HepG2 (cell line): ENCODE data around the gene TM4SF20. TPM values are rescaled to one million over a fixed set of nuclear protein-coding genes. Genes with fewer than 3 reads are reported as not detected.

Source experiments
- ATAC-seq: fragments of 200-7000 bp; cut with Tn5 transposase; 3 replicates; pipeline ENCODE4 v1.9.1; 2020; ENCODE audit warnings: mild to moderate bottlenecking, moderate library complexity
- BruUV-seq: library from RNA; stranded (reverse); fragments of 400-500 nt; replicated peaks from 2 replicates; lab custom pipeline; 2021; lab: Mats Ljungman, UMichigan
- CTCF ChIA-PET: fragments of 300-600 bp; formaldehyde crosslinking; extraction: SDS; loops from one replicate; lab custom pipeline; 2021; ENCODE audit warnings: low total read pairs, inconsistent platforms, low intra/inter-chr PET ratio; lab: Yijun Ruan, JAX
- POLR2A ChIA-PET: fragments of 350-600 bp; sonication (Branson Sonifier 250); formaldehyde crosslinking; loops from one replicate; lab custom pipeline; 2020; ENCODE audit warnings: antibody characterized with exemption, inconsistent platforms; lab: Yijun Ruan, JAX
- DNase-seq: peaks from one replicate; pipeline ENCODE4 v3.0.0-alpha.2; 2015; ENCODE audit warnings: low spot score
- FAIRE-seq: peaks from 3 replicates; lab custom pipeline; 2011; peaks lifted over from hg19 to GRCh38; lab: Jason Lieb, UNC
- H2AFZ ChIP-seq: one replicate; pipeline ENCODE4 v1.6.1; 2011; ENCODE audit warnings: low read length, inconsistent platforms
- H3K27ac ChIP-seq: fragments of 300-600 bp; 3 replicates; pipeline ENCODE4 v1.8.0; 2011; ENCODE audit warnings: mixed run types, mild to moderate bottlenecking, mixed read lengths, low read length, inconsistent platforms; ENCODE audit not compliant: insufficient read depth; ENCODE audit errors: extremely low read length
- H3K27me3 ChIP-seq, 2 experiments: fragments of 200-600 bp in 1 of 2; 2 replicates in 1 of 2; 3 replicates in 1 of 2; pipeline versions ENCODE4 v1.6.0 to v1.8.0; 2011; ENCODE audit warnings: low read length in 2 of 2, mild to moderate bottlenecking in 2 of 2, moderate library complexity in 2 of 2, inconsistent platforms in 1 of 2; ENCODE audit not compliant: insufficient read depth in 2 of 2, control insufficient read depth in 1 of 2
- H3K36me3 ChIP-seq, 2 experiments: fragments of 200-600 bp in 1 of 2; replicated peaks in 1 of 2; 2 replicates in 1 of 2; 3 replicates in 1 of 2; pipeline versions ENCODE4 v1.5.1 to v1.8.0; 2011; ENCODE audit warnings: low read length in 2 of 2, inconsistent platforms in 1 of 2; ENCODE audit not compliant: insufficient read depth in 2 of 2, control insufficient read depth in 1 of 2
- H3K4me1 ChIP-seq: 2 replicates; pipeline ENCODE4 v1.5.1; 2012; ENCODE audit warnings: low read length, inconsistent platforms; ENCODE audit not compliant: insufficient read depth
- H3K4me2 ChIP-seq: 2 replicates; pipeline ENCODE4 v1.6.0; 2011; ENCODE audit warnings: low read depth, low read length, inconsistent platforms
- H3K4me3 ChIP-seq, 3 experiments: fragments of 200-600 bp in 1 of 3; sonication (generic), shearing (Covaris generic) in 1 of 3; replicated peaks in 1 of 3; 2 replicates each; pipeline ENCODE4 v1.5.1; 2011 to 2016; ENCODE audit warnings: low read length in 3 of 3, inconsistent platforms in 2 of 3, low read depth in 2 of 3, mild to moderate bottlenecking in 2 of 3, control low read depth in 1 of 3, mixed read lengths in 1 of 3; ENCODE audit not compliant: insufficient read depth in 1 of 3
- H3K79me2 ChIP-seq: one replicate; pipeline ENCODE4 v1.6.1; 2011; ENCODE audit warnings: low read length, inconsistent platforms; ENCODE audit not compliant: insufficient read depth
- H3K9ac ChIP-seq: 2 replicates; pipeline ENCODE4 v1.6.0; 2011; ENCODE audit warnings: mild to moderate bottlenecking, low read depth, low read length, inconsistent platforms; ENCODE audit not compliant: insufficient read depth
- H3K9me3 ChIP-seq: 2 replicates; pipeline ENCODE4 v1.5.1; 2012; ENCODE audit warnings: mild to moderate bottlenecking, low read length
- H4K20me1 ChIP-seq: 2 replicates; pipeline ENCODE4 v1.6.0; 2011; ENCODE audit warnings: inconsistent platforms, mild to moderate bottlenecking, low read length, moderate library complexity; ENCODE audit not compliant: insufficient read depth
- GZF1 ChIP-seq: sonication (generic); formaldehyde crosslinking; IDR thresholded peaks from 2 replicates; pipeline ENCODE4 v1.5.1; 2020; ENCODE audit warnings: mild to moderate bottlenecking, missing genetic modification reagents
- JDP2 ChIP-seq: sonication (generic); formaldehyde crosslinking; IDR thresholded peaks from 2 replicates; pipeline ENCODE4 v1.8.1; 2022; ENCODE audit warnings: missing genetic modification reagents, borderline replicate concordance
- MEIS2 ChIP-seq: sonication (generic); formaldehyde crosslinking; IDR thresholded peaks from 2 replicates; pipeline ENCODE4 v1.9.0; 2021; ENCODE audit warnings: mild to moderate bottlenecking, missing genetic modification reagents
- SP5 ChIP-seq: IDR thresholded peaks from 2 replicates; pipeline ENCODE4 v1.6.1; 2016; ENCODE audit warnings: low read depth, borderline replicate concordance
- ZNF274 ChIP-seq: sonication (generic); formaldehyde crosslinking; IDR thresholded peaks from 2 replicates; pipeline ENCODE4 v1.5.1; 2020; ENCODE audit warnings: mild to moderate bottlenecking, missing genetic modification reagents
- ZZZ3 ChIP-seq: sonication (generic); formaldehyde crosslinking; IDR thresholded peaks from 2 replicates; pipeline ENCODE4 v1.4.0; 2020; ENCODE audit warnings: missing genetic modification reagents, mild to moderate bottlenecking, borderline replicate concordance
- WGBS: methylation state at CpG from one replicate; pipeline ENCODE4 v1.1.6; 2017; ENCODE audit warnings: low lambda C conversion rate; 5-methylcytosine and 5-hydroxymethylcytosine counted together
- in situ Hi-C: cut with HindIII; loops from 2 replicates; pipeline ENCODE4 v1.10.0; 2017; ENCODE audit warnings: low pct_unique_long_range_greater_than_20kb; ENCODE audit not compliant: extremely low pct_ligation_motif_present
- intact Hi-C: fragments of 100-400 bp; cut with micrococcal nuclease; formaldehyde crosslinking; loops from one replicate; pipeline ENCODE4 v1.10.0; 2022; ENCODE audit not compliant: unreplicated experiment
- polyA plus RNA-seq, 8 experiments: library from polyadenylated mRNA; depleted of rRNA in 3 of 8; stranded (reverse) in 7 of 8; unstranded in 1 of 8; fragments of >200 nt; fragmentation: Illumina TruSeq in 4 of 8; extraction: Trizol in 4 of 8; gene quantifications; 2 replicates each; pipeline versions ENCODE4 v1.2.1 to v1.2.3, GENCODE V29; 2011 to 2016; ENCODE audit warnings: low read depth in 4 of 8, missing spikeins in 1 of 8, mixed read lengths in 1 of 8; ENCODE audit not compliant: insufficient read depth in 1 of 8
- total RNA-seq, 5 experiments: library from RNA; depleted of rRNA; stranded (reverse); fragments of >200 nt; fragmentation: Illumina TruSeq; extraction: Trizol; gene quantifications; 2 replicates each; pipeline ENCODE4 v1.2.3, GENCODE V29; 2016; ENCODE audit warnings: low read depth in 1 of 5
- TF ChIP-seq, protein P1 (sequence below): sonication (generic); formaldehyde crosslinking; IDR thresholded peaks from 2 replicates; pipeline ENCODE4 v1.4.0; 2020; ENCODE audit warnings: missing genetic modification reagents
- TF ChIP-seq, protein P2 (sequence below): sonication (generic); formaldehyde crosslinking; IDR thresholded peaks from 2 replicates; pipeline ENCODE4 v1.4.0; 2020; ENCODE audit warnings: mild to moderate bottlenecking, missing genetic modification reagents

The TM4SF20 gene
- total and polyA plus RNA-seq, 2 of the 13 experiments (the other 11 are each of a cell fraction or from before 2014, with no cell fraction given) = not detected

DNA sequence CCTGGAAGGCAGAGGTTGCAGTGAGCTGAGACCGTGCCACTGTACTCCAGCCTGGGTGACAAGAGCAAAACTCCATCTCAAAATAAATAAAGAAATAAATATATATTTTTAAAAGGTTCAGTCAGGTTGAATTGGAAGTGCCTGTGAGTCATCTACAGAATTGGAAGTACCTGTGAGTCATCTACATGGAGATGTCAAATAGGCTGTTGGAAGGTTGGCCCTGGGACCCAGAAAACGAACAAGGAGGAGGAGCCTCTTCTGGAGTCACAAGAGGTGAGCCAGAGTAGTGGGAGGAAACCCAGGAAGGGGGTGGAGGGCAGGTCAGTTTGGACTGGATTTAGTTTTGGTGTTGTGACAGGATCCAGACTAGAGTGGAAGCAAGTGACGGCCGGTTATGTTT lies 23.9 kb upstream of the TM4SF20 start:
- Histone ChIP-seq H3K9ac (no peak overlapping the region), H3K36me3 (no peaks in the 10 kb centered on the region), H2AFZ (no peak overlapping the region), H3K79me2 (no peaks in the 10 kb centered on the region), H3K9me3 (no peaks in the 10 kb centered on the region), H3K4me3 (no peak overlapping the region), H3K4me1 (peaks cover 31% of the 10 kb centered on the region), H3K4me2 (no peak overlapping the region), H3K27ac (no peak overlapping the region), H3K27me3 (peaks cover 0 to 7% of the 10 kb centered on the region in 2 experiments; a peak in 2 of 5 replicates), H4K20me1 (no peaks in the 10 kb centered on the region)
- intact Hi-C loops (no loop called here), in situ Hi-C loops (loop anchor here (5.0 to 10.0 kb wide), 2 partner anchors 252 to 364 kb away; no protein-coding TSS in a partner anchor)
- FAIRE-seq (no peak), DNase-seq (no peak), ATAC-seq (no peak)
- WGBS = 52% methylated on average over 4 of the region's 4 CpGs
- ChIA-PET CTCF (no interaction called here), POLR2A (no interaction called here)
- BruUV-seq = no TSS peak
- TF ChIP-seq GZF1 (CRISPR knock-in tag) = no peak
- TF ChIP-seq, protein P1, sequence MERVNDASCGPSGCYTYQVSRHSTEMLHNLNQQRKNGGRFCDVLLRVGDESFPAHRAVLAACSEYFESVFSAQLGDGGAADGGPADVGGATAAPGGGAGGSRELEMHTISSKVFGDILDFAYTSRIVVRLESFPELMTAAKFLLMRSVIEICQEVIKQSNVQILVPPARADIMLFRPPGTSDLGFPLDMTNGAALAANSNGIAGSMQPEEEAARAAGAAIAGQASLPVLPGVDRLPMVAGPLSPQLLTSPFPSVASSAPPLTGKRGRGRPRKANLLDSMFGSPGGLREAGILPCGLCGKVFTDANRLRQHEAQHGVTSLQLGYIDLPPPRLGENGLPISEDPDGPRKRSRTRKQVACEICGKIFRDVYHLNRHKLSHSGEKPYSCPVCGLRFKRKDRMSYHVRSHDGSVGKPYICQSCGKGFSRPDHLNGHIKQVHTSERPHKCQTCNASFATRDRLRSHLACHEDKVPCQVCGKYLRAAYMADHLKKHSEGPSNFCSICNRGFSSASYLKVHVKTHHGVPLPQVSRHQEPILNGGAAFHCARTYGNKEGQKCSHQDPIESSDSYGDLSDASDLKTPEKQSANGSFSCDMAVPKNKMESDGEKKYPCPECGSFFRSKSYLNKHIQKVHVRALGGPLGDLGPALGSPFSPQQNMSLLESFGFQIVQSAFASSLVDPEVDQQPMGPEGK = no peak
- no peak for TF ChIP-seq JDP2 (CRISPR knock-in tag)
- no peak for TF ChIP-seq MEIS2 (CRISPR knock-in tag)
- TF ChIP-seq ZZZ3 = no peak
- TF ChIP-seq ZNF274 (CRISPR knock-in tag) = no peak
- TF ChIP-seq SP5 = no peak
- TF ChIP-seq, protein P2, sequence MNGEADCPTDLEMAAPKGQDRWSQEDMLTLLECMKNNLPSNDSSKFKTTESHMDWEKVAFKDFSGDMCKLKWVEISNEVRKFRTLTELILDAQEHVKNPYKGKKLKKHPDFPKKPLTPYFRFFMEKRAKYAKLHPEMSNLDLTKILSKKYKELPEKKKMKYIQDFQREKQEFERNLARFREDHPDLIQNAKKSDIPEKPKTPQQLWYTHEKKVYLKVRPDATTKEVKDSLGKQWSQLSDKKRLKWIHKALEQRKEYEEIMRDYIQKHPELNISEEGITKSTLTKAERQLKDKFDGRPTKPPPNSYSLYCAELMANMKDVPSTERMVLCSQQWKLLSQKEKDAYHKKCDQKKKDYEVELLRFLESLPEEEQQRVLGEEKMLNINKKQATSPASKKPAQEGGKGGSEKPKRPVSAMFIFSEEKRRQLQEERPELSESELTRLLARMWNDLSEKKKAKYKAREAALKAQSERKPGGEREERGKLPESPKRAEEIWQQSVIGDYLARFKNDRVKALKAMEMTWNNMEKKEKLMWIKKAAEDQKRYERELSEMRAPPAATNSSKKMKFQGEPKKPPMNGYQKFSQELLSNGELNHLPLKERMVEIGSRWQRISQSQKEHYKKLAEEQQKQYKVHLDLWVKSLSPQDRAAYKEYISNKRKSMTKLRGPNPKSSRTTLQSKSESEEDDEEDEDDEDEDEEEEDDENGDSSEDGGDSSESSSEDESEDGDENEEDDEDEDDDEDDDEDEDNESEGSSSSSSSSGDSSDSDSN (CRISPR knock-in tag) = no peak
